HG02759 (cell line): ENCODE results near the gene DNAH1.

Experiments
- ATAC-seq: cut with Tn5 transposase; IDR thresholded peaks from one replicate; pipeline ENCODE4 v1.9.1; 2021; ENCODE audit warnings: mild to moderate bottlenecking, moderate library complexity; ENCODE audit not compliant: unreplicated experiment

The DNAH1 gene

DNA sequence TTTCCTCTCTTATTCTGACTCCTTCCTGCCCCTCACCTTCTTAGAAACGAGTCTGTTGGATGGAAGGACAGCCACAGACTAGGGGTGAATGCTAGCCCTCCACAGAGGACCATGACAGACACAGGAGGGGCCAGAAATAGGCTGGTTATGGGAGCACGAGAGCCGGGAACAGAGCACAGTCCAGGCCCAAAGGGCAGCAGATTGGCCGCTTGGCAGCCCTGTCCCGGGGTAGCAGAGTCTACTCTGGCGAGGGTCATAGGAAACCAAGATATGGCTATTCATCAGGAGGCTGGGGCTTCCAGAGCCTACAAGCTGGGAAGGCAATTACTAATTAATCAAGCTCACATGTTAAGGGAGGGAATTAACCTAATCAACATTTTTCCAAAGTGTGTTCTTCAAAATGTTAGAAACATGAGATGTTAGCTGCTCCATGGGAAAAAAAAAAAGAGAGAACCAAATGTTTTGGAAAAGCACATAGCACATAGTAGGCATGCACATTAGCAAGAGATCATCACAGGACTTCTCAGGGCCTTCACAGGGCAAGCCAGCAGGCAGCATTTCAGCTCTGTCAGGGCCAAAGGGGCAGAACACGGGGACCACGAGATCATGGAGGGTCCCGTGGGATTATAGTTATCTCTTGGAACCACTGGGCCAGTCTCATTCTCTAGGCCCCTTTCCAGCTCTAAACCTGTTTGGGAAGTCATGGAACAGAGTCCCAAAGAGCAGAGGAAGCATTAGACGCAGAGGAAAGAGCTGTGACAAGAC lies 115.5 kb downstream of the DNAH1 start:
- no peak for ATAC-seq

DNA sequence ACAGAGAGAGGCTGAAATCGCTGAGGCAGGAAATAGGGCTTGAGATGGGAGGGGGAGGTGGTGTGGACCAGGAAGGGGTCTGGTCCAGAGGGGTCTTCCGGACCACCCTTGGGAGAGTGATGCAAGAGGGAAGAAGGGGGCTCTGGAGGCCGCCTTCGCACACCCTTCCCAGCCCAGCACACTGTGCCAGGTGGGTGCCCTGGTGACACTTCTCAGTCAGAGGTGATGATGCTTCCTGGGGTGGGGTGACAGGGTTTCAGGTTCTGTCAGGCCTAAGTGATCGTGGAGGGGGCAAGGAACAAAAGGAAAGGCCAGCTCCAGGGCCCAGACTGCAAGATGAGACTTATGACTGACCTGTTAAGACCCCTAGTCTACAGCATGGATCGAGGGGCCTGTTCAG lies 116.1 kb downstream of the DNAH1 start:
- ATAC-seq, result no peak

DNA sequence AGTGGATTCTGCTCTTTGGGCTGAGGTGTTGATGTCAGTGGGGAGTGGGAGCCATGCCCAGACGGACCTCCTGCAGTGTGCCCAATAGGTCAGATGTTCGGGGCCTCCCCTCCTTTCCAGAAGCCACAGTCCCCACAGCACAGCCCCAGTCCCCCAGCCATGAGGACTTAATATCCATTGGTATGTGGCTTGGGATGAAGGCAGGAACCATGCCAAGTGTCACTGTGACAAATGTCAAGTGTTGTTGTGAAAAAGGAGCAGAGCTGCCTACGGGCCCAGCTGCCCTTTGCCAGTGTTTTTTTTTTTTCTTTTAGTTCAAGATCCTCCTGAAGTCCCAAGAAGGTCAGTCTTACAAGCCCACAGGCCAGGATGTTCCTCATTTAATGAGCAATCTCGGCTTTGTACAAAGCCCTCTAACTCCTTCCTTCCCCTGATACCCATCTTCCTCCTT lies 116.6 kb downstream of the DNAH1 start:
- no peak for ATAC-seq

DNA sequence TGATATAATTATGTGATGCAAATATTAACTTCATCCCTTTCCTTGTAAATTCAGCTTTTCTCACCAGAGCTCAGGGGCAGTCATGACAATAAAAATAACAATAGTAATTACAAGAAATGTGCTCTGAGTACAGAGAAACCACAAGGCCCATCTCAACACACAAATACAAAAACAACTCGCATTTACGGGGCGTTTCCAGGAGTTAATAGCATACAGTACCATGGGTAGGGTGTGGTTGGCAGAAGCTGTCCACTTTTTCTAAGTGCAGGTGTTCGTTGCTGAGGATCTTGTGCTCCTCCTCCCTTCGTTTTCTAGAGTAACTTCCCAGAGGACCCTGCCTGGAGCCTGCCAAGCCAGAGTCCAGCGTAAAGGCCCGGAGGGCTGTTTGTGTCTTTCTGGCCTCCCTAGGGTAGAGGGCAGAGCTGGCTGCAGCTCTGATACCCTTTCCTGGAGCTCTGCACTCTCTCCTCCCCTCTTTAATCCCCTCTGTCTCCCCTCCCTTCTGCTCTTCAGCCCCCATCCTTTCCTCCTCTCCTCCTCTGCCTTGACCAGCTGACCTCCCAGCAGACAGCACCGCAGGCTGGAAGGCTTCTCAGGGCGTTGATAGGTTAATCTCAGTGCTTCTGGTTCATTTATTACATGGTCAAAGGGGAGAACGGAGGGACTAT lies 117.3 kb downstream of the DNAH1 start:
- no peak for ATAC-seq

DNA sequence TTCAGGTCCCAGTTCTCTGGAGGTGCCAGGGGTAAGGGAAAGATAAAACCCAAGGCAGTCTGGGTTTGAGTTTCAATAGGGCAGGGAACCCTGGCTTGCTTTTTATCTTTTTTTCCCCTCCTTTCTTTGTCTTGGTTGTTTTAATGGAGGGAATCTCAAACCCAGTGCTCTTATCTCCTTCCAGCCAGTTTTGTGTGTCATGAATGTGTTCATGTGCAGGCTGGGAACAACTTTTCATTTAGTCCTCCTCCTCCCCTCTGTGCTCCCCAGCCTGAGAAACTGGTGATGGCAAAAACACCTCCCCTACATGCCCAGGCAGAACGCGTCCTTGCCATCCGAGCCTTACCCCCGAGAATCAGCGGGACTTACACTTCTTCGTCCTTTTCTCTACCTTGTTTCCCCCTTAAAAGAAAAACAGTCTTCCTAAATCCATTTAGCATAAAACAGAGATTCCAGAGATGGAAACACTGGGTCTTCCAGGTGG lies 117.9 kb downstream of the DNAH1 start:
- no peak for ATAC-seq

DNA sequence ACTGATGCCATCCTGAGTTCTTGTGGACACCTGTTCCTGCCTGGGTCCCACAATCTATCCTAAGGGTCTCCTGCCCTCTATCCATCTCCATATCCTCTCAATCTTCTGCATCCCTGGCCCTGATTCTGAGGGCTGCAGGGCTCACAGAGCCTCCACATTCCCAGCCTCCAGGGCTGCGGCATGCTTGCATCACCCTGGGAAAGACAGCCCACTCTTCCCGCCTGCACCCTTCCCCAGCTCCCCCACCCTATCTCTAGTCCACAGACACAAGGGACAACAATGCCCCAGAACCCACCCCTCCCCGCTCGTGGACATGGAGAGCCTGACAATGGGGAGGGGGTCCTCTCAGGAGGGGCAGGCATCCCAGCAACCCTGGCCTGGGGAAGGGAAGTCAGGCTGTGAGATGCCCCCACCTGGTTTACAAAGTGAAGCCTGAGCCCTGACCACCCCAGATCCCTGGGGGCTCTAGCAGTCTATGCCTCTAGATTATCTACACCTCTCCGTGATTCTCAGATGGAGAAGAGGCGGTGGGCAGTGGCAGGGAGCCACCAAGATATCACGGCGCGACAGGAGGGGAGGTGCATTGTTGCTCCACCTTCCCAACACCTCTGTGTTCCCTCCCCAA lies 118.5 kb downstream of the DNAH1 start:
- ATAC-seq, result no peak

DNA sequence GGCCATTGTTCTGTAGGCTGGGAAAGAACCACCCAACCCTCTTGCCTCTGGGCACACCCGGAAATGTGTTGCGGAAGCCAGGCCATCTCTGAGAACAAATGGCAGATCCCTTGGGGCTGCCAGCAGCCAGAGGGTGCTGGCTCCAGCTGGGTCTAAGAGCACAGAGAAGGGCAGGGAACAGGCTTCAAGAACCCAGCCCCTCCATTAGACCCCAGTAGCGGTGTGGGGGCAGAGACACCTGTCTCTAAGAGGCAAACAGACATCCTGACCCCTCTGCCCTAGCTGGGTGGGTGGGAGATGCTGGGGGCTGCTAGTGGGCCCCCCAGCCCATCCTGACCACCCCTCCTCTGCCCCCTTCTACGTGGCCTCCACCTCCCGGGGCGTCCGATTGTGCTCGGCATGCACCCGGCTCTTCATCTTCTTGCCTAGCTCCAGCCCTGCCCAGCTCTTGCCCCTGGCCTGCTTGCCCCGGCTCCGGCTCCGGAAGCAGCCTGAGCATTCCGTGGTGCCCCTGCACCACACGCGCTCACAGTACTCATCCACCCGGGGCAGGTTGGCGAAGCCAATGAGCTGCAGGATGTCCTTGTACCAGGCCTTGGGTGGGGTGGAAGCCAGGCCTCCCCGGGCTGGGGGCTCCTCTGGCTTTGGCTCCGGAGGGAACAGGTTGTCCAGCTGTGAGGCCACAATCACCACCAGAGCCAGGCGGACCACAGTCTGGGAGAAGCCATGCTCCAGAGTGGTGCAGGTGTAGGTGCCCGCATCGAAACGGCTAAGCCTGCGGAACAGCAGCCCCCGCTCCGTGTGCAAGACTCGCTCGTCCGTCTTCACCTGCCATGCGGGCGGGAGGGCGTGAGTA lies 119.4 kb downstream of the DNAH1 start:
- ATAC-seq, result no peak

DNA sequence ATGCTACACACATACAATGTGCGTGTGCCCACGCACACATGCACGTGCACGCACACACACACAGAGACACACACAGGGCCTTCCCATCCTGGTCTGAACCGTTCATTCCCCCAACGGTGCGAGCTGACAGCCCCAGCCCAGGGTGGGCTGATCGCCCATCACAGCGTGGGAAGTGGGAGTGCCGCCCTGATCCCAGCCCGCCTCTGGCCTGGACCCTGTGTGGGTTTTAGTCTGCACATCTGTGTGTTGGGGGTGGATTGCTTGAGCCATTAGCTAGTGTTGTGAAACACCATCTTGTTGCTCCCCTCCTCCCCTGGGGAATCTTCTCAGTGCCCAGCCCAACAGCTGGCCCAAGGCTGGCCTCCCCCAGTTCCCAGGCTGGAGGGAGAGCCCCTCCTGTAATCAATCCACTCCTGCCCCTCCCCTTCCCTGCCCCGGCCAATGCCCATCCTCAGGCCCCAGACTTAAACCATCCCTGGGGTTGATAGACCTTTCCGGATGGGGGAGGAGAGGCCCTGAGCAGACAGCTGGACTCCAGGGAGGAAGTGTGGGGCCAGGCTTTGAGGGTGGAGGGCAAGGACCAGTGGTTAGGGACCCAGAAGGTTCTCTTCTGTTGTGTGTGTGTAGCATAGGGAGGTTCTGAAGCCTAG lies 120.5 kb downstream of the DNAH1 start:
- ATAC-seq, result no peak

DNA sequence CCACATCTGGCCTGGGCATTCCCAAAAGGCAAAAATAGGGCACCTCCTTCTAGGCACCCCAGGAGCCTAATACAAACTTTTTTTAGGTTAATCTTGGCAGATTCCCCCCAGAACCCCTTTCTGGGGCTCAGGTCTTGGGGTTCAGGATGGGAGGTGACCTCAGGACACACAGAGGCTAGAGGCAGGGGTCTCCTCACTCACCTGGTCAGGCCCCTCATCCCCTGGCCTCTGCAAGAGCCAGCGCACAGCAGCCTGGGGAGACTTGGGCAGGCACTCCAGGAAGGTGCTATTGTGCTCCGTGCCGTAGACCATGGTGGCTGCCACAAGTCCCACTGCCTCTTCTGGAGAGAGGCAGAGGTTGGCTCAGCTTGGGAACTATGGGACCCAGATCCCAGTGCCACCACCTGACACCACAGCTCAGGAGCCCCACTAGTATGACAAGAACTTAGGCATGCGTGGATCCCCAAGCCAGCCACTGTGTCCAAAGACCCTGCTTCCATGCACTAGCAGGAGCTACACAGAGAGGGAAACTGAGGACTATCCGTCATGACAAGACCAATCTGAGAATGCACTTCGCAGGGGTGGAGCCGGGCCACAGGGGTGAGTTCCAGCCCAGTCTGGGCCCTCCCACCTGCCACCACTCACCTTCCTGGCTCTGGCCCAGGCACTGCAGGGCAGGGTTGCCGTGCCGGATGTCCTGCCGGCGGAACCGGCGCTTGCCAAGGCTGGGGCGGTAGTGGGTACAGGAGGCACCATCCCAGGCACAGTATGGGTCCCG lies 121.4 kb downstream of the DNAH1 start:
- ATAC-seq, result no peak

DNA sequence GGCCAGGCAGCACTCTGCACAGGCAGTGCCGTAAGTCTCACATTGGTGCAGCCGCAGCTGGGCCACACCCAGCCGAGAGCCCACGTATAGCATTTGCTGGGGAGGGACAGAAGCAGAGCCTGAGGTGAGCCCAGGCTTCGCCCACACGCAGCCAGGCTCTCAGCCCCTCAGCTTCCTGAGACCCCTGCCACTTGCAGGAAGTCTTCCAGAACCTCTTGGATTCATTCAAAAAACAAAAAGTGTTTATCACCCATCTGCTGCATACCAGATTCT lies 121.9 kb downstream of the DNAH1 start:
- no peak for ATAC-seq

DNA sequence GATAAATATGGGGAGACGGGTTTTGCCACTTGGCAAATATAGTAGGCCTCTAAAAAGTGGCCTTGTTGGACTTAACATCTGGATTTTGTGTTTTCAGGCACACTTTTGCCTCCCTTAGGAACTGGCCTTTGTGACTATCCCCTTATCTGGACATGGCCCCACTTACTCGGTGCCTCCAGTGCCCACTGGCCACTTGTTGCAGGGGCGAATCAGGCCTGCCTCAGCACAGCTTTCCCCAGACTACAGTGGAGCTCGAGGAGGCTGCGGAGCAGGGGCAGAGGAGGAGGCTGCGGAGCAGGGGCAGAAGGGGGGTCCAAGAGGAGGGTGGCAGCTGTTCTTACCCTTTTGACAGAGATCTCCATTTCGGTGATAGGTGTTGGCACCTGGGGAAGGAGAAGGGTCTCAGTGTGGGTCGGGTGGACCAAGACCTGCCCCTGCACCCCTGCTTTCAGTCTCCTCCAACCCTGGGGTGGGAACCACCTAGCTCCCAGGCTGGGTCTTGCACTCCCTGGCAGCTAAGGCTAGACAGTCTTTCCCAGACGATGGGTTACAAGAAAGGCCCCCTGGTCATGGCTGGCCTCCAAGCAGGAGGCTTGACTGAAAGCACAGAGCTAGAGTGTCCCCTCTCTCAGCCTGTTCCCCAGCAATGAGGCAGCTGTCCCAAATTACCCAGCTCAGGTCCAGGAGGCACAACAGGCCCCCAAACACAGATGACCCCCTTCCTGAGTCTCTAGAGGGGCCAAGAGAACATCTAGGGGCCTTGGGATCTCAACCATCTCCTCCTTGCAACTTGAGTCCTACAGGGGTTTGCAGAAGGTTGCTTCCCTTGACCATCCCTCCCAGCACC lies 122.7 kb downstream of the DNAH1 start:
- no peak for ATAC-seq

DNA sequence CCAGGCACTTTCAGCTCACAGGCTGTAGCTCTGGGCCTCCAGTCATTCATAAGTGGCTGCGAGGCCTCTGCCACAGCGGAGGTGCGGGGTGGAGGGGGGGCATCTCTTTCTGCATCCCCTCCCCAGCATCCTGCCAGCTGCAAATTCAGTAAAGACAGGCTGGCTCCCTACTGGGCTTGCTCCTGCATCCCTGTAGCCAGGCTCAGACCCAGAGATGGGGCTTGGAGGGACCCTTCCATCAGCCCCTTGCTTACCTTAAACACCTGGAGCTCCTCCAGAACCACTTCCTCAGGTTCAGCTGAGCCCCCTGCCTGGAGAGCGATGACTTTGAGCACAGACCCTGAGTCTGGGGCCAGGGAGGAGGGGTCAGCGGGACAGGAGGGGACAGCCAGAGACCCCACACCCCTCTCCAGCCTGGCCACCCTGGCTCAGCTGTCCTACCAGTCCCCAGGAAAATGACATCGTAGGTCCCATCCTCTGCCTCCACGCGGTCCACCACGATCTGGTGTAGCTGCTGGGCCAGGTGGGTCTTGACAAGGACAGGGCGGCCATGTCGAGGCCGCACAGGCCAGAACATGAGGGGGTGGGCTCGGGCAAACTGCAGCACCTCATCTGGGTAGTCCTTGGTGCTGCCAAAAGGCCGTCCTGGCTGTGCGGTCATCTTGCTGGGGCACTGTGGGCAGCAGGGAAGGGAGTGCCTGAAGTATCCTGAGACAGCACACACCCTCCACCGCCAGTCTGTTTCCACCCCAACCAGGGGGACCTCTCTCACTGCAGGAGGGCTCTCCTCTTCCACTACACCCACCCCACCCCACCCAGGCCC lies 123.5 kb downstream of the DNAH1 start:
- ATAC-seq, result no peak

DNA sequence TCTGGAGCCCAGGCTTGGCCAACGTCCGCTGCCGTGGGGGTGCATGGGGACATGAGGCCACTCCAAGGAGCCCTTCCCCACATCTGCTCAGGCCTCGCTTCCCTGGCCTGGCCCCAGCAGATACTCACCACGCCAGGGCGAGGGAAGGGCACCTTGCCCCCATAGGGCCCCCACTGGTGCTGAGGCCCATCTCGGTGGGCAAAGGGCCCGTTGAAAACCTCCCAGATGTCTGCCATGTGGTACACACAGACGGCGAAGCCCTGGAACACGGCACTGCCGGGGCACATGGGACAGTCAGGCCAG lies 124.1 kb downstream of the DNAH1 start:
- ATAC-seq, result no peak

DNA sequence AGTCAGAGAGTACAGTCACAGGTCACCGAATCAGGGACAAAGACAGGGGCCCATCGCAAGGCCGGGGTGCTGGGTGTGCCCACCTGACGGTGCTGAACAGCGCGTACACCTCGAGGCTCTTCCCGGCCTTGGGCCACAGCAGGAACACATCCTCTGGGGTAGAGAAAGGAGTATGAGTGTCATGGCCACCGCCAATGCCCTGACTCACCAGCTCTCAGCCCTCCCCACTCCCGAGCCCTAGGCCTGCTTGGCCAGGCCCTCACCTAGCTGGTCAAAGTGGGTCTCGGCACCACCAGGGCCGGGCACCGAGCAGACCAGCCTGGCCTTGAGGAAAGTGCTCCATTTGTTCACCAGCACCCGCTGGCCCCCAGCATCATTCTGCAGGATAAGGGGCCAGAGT lies 124.6 kb downstream of the DNAH1 start:
- ATAC-seq, result no peak

DNA sequence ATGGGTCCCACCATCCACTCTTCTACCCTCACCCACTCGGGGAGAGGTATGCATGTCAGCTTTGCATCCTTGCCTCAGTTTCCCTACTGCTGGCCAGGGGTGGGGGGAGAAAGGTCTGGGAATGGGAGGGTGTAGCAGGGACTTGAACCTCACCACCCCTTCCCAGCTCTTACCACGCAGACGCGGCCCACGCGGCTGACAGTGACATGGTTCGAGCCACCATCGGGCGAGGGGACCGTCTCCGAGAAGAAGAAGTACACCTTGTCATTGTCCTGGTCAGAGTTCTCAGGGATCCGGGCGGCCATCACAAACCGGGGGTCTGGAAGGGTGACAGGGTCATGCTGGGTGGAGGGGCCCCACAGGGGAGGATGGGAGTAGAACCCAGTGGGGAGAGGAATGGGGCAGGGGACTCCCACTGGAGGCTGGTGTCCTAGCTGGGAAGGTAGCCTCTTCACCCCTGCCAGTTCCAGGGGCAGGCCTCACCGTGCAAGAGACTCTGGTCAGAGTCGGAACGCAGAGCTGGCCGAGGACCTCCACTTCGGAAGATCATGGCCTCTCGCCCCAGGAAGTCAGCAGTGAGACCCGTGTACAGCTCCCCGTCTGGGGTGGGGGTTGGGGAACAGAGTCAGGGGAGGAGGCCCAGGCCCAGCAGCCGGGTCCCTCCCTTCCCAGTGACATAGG lies 125.1 kb downstream of the DNAH1 start:
- no peak for ATAC-seq

DNA sequence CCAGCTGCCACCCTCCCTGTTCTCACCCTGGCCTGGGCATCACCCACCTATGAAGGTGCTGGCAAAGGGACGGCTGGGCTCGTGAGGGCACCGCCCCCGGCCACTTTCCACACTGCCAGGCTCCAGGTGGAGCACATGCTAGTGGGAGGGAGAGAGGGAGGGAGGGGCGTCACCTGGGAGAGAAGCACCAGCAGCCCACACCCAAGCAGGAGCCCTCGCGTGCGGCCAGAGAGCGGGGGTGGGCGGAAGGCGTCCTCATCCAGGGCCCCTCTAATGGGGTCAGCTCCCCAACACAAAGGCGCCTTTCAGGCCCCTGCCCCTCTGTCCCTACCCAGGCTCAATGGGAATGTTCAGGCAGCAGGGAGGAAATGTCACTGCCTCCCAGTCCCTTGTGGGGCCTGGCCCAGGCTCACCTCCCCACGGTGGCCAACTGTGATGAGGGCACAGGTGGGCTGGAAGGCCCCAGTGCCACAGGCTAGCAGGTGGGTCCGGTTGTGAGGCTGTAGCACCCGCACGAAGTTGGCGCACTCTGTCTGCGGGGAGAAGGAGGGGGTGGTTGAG lies 125.7 kb downstream of the DNAH1 start:
- no peak for ATAC-seq

DNA sequence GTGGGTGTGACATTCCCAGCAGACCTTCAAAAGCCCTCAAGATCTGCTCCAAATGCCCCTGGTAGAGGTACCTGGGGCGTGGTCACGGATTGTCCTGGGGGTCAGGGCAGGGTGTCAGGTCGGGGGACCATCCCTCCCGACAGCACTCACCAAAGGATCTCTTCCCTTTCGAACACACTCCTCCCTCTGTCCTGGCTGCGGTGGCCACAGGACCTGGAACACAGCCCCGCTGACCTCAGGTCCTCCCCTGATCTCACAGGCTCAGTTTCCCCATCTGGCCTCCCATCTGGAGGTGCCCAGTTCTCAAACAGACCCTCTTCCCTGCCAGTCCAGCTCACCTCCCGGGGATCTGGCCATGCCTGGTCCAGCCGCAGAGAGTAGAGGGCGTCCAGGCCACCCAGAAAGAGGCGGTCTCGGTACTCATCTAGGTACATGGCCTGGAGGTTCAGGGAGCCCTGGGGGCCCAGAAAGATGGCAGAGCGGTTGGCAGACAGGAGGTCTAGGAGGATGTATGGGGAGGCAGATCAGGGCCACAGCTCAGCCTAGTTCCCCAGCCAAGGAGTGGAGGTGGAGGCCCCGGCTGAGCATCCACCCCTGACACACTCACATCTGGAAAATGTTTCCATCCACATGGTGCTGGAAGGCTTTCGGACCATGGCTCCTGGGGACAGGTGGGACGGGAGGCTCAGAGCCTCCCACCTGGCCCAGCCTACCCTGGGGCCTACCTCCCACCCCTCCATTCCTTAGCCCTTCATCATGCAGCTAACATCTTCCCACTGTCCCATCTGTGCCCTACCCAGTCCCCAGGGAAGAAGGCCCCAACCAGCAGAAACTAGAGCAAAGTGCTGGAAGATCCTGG lies 126.5 kb downstream of the DNAH1 start:
- ATAC-seq, result no peak
